HepG2 (cell line): ENCODE measurements around the gene DDX1. TPM values are rescaled to one million over a fixed set of nuclear protein-coding genes. Genes with fewer than 3 reads are reported as not detected.

Source experiments
- ATAC-seq: fragments of 200-7000 bp; cut with Tn5 transposase; 3 replicates; pipeline ENCODE4 v1.9.1; 2020; ENCODE audit warnings: mild to moderate bottlenecking, moderate library complexity
- BruUV-seq: library from RNA; stranded (reverse); fragments of 400-500 nt; replicated peaks from 2 replicates; lab custom pipeline; 2021; lab: Mats Ljungman, UMichigan
- CTCF ChIA-PET: fragments of 300-600 bp; formaldehyde crosslinking; extraction: SDS; loops from one replicate; lab custom pipeline; 2021; ENCODE audit warnings: low total read pairs, inconsistent platforms, low intra/inter-chr PET ratio; lab: Yijun Ruan, JAX
- POLR2A ChIA-PET: fragments of 350-600 bp; sonication (Branson Sonifier 250); formaldehyde crosslinking; loops from one replicate; lab custom pipeline; 2020; ENCODE audit warnings: antibody characterized with exemption, inconsistent platforms; lab: Yijun Ruan, JAX
- DNase-seq: peaks from one replicate; pipeline ENCODE4 v3.0.0-alpha.2; 2015; ENCODE audit warnings: low spot score
- FAIRE-seq: peaks from 3 replicates; lab custom pipeline; 2011; peaks lifted over from hg19 to GRCh38; lab: Jason Lieb, UNC
- H2AFZ ChIP-seq: one replicate; pipeline ENCODE4 v1.6.1; 2011; ENCODE audit warnings: low read length, inconsistent platforms
- H3K27ac ChIP-seq: fragments of 300-600 bp; 3 replicates; pipeline ENCODE4 v1.8.0; 2011; ENCODE audit warnings: mixed run types, mild to moderate bottlenecking, mixed read lengths, low read length, inconsistent platforms; ENCODE audit not compliant: insufficient read depth; ENCODE audit errors: extremely low read length
- H3K27me3 ChIP-seq, 2 experiments: fragments of 200-600 bp in 1 of 2; 2 replicates in 1 of 2; 3 replicates in 1 of 2; pipeline versions ENCODE4 v1.6.0 to v1.8.0; 2011; ENCODE audit warnings: low read length in 2 of 2, mild to moderate bottlenecking in 2 of 2, moderate library complexity in 2 of 2, inconsistent platforms in 1 of 2; ENCODE audit not compliant: insufficient read depth in 2 of 2, control insufficient read depth in 1 of 2
- H3K36me3 ChIP-seq, 2 experiments: fragments of 200-600 bp in 1 of 2; replicated peaks in 1 of 2; 2 replicates in 1 of 2; 3 replicates in 1 of 2; pipeline versions ENCODE4 v1.5.1 to v1.8.0; 2011; ENCODE audit warnings: low read length in 2 of 2, inconsistent platforms in 1 of 2; ENCODE audit not compliant: insufficient read depth in 2 of 2, control insufficient read depth in 1 of 2
- H3K4me1 ChIP-seq: 2 replicates; pipeline ENCODE4 v1.5.1; 2012; ENCODE audit warnings: low read length, inconsistent platforms; ENCODE audit not compliant: insufficient read depth
- H3K4me2 ChIP-seq: 2 replicates; pipeline ENCODE4 v1.6.0; 2011; ENCODE audit warnings: low read depth, low read length, inconsistent platforms
- H3K4me3 ChIP-seq, 3 experiments: fragments of 200-600 bp in 1 of 3; sonication (generic), shearing (Covaris generic) in 1 of 3; replicated peaks in 1 of 3; 2 replicates each; pipeline ENCODE4 v1.5.1; 2011 to 2016; ENCODE audit warnings: low read length in 3 of 3, inconsistent platforms in 2 of 3, low read depth in 2 of 3, mild to moderate bottlenecking in 2 of 3, control low read depth in 1 of 3, mixed read lengths in 1 of 3; ENCODE audit not compliant: insufficient read depth in 1 of 3
- H3K79me2 ChIP-seq: one replicate; pipeline ENCODE4 v1.6.1; 2011; ENCODE audit warnings: low read length, inconsistent platforms; ENCODE audit not compliant: insufficient read depth
- H3K9ac ChIP-seq: 2 replicates; pipeline ENCODE4 v1.6.0; 2011; ENCODE audit warnings: mild to moderate bottlenecking, low read depth, low read length, inconsistent platforms; ENCODE audit not compliant: insufficient read depth
- H3K9me3 ChIP-seq: 2 replicates; pipeline ENCODE4 v1.5.1; 2012; ENCODE audit warnings: mild to moderate bottlenecking, low read length
- H4K20me1 ChIP-seq: 2 replicates; pipeline ENCODE4 v1.6.0; 2011; ENCODE audit warnings: inconsistent platforms, mild to moderate bottlenecking, low read length, moderate library complexity; ENCODE audit not compliant: insufficient read depth
- AKAP8 ChIP-seq: sonication (generic); formaldehyde crosslinking; IDR thresholded peaks from 2 replicates; pipeline ENCODE4 v1.5.1; 2020; ENCODE audit warnings: mild to moderate bottlenecking, missing genetic modification reagents
- BHLHE40 ChIP-seq: IDR thresholded peaks from 2 replicates; pipeline ENCODE4 v1.6.1; 2011; ENCODE audit warnings: low read length, improper control_type of control experiment
- ELF1 ChIP-seq: sonication (generic); formaldehyde crosslinking; IDR thresholded peaks from 2 replicates; pipeline ENCODE4 v1.4.0; 2020; ENCODE audit warnings: missing genetic modification reagents
- FOSL1 ChIP-seq: sonication (generic); formaldehyde crosslinking; IDR thresholded peaks from 2 replicates; pipeline ENCODE4 v1.9.0; 2021; ENCODE audit warnings: missing genetic modification reagents, borderline replicate concordance
- FOXK2 ChIP-seq: fragments of 450-650 bp; IDR thresholded peaks from 2 replicates; pipeline ENCODE4 v1.6.1; 2016
- GPN1 ChIP-seq: sonication (generic); formaldehyde crosslinking; IDR thresholded peaks from 2 replicates; pipeline ENCODE4 v1.5.1; 2020; ENCODE audit warnings: missing genetic modification reagents, borderline replicate concordance
- HMG20A ChIP-seq: IDR thresholded peaks from 2 replicates; pipeline ENCODE4 v1.6.1; 2016; ENCODE audit warnings: borderline replicate concordance
- KAT7 ChIP-seq: IDR thresholded peaks from 2 replicates; pipeline ENCODE4 v1.6.1; 2018; ENCODE audit warnings: borderline replicate concordance, missing compliant biosample characterization
- MAFK ChIP-seq, 2 experiments: IDR thresholded peaks in 1 of 2; conservative IDR thresholded peaks in 1 of 2; 2 replicates each; pipeline ENCODE4 v1.6.1; 2011; ENCODE audit warnings: improper control_type of control experiment in 2 of 2, low read length in 2 of 2
- MIXL1 ChIP-seq: IDR thresholded peaks from 2 replicates; pipeline ENCODE4 v1.6.1; 2016
- MTA3 ChIP-seq: sonication (generic); formaldehyde crosslinking; IDR thresholded peaks from 2 replicates; pipeline ENCODE4 v1.4.0; 2020; ENCODE audit warnings: missing genetic modification reagents
- NCOA2 ChIP-seq: sonication (generic); formaldehyde crosslinking; IDR thresholded peaks from 2 replicates; pipeline ENCODE4 v1.8.0; 2022; ENCODE audit warnings: inconsistent platforms
- SIX1 ChIP-seq: sonication (generic); formaldehyde crosslinking; IDR thresholded peaks from 2 replicates; pipeline ENCODE4 v1.4.0; 2020; ENCODE audit warnings: missing genetic modification reagents, borderline replicate concordance
- SNRNP70 ChIP-seq: fragments of 200-400 bp; formaldehyde crosslinking; IDR thresholded peaks from 2 replicates; pipeline ENCODE4 v1.6.1; 2017; ENCODE audit warnings: mild to moderate bottlenecking, low read depth, low read length, moderate library complexity
- TBX3 ChIP-seq: fragments of 450-650 bp; IDR thresholded peaks from 2 replicates; pipeline ENCODE4 v1.6.1; 2017; ENCODE audit warnings: antibody characterized with exemption, mild to moderate bottlenecking, inconsistent platforms, borderline replicate concordance
- THAP7 ChIP-seq: sonication (generic); formaldehyde crosslinking; IDR thresholded peaks from 2 replicates; pipeline ENCODE4 v1.8.1; 2023; ENCODE audit warnings: mild to moderate bottlenecking, missing genetic modification reagents
- ZMYM3 ChIP-seq: sonication (generic); formaldehyde crosslinking; IDR thresholded peaks from 2 replicates; pipeline ENCODE4 v1.5.1; 2020; ENCODE audit warnings: mild to moderate bottlenecking, missing genetic modification reagents
- ZNF121 ChIP-seq: sonication (generic); formaldehyde crosslinking; IDR thresholded peaks from 2 replicates; pipeline ENCODE4 v1.5.0; 2020; ENCODE audit warnings: mild to moderate bottlenecking, missing genetic modification reagents
- ZNF207 ChIP-seq: fragments of 450-650 bp; IDR thresholded peaks from 2 replicates; pipeline ENCODE4 v1.6.1; 2016; ENCODE audit warnings: antibody characterized with exemption, borderline replicate concordance
- ZNF549 ChIP-seq: sonication (generic); formaldehyde crosslinking; IDR thresholded peaks from 2 replicates; pipeline ENCODE4 v1.5.0; 2020; ENCODE audit warnings: missing genetic modification reagents
- ZNF792 ChIP-seq: IDR thresholded peaks from 2 replicates; pipeline ENCODE4 v1.6.1; 2016
- WGBS: methylation state at CpG from one replicate; pipeline ENCODE4 v1.1.6; 2017; ENCODE audit warnings: low lambda C conversion rate; 5-methylcytosine and 5-hydroxymethylcytosine counted together
- in situ Hi-C: cut with HindIII; loops from 2 replicates; pipeline ENCODE4 v1.10.0; 2017; ENCODE audit warnings: low pct_unique_long_range_greater_than_20kb; ENCODE audit not compliant: extremely low pct_ligation_motif_present
- intact Hi-C: fragments of 100-400 bp; cut with micrococcal nuclease; formaldehyde crosslinking; loops from one replicate; pipeline ENCODE4 v1.10.0; 2022; ENCODE audit not compliant: unreplicated experiment
- polyA plus RNA-seq, 8 experiments: library from polyadenylated mRNA; depleted of rRNA in 3 of 8; stranded (reverse) in 7 of 8; unstranded in 1 of 8; fragments of >200 nt; fragmentation: Illumina TruSeq in 4 of 8; extraction: Trizol in 4 of 8; gene quantifications; 2 replicates each; pipeline versions ENCODE4 v1.2.1 to v1.2.3, GENCODE V29; 2011 to 2016; ENCODE audit warnings: low read depth in 4 of 8, missing spikeins in 1 of 8, mixed read lengths in 1 of 8; ENCODE audit not compliant: insufficient read depth in 1 of 8
- total RNA-seq, 5 experiments: library from RNA; depleted of rRNA; stranded (reverse); fragments of >200 nt; fragmentation: Illumina TruSeq; extraction: Trizol; gene quantifications; 2 replicates each; pipeline ENCODE4 v1.2.3, GENCODE V29; 2016; ENCODE audit warnings: low read depth in 1 of 5
- TF ChIP-seq, protein P1 (sequence below): sonication (generic); formaldehyde crosslinking; IDR thresholded peaks from 2 replicates; pipeline ENCODE4 v1.8.0; 2022; ENCODE audit warnings: mild to moderate bottlenecking, missing genetic modification reagents

Gene DDX1
- total and polyA plus RNA-seq, 2 of the 13 experiments (the other 11 are each of a cell fraction or from before 2014, with no cell fraction given): 81.6 to 130 TPM

- TF ChIP-seq GPN1 (CRISPR knock-in tag): no peak
- TF ChIP-seq ZMYM3 (CRISPR knock-in tag): no peak
- no peak for TF ChIP-seq BHLHE40
- no peak for TF ChIP-seq ZNF792 (CRISPR knock-in tag)
- TF ChIP-seq ELF1 (CRISPR knock-in tag): no peak
Observed at GRCh38 chr2:15627817-15628684, 36.4 kb downstream of the DDX1 start (continued).

- Histone ChIP-seq H3K79me2 (no peaks in the 10 kb centered on the region), H4K20me1 (no peaks in the 10 kb centered on the region), H3K27me3 (no peaks in the 10 kb centered on the region), H2AFZ (no peak overlapping the region), H3K4me2 (no peak overlapping the region), H3K9ac (no peak overlapping the region), H3K36me3 (peaks cover 20 to 95% of the 10 kb centered on the region in 2 experiments), H3K27ac (no peak overlapping the region), H3K4me1 (peaks cover 12% of the 10 kb centered on the region), H3K4me3 (no peak overlapping the region), H3K9me3 (no peaks in the 10 kb centered on the region)
- ATAC-seq (no peak), DNase-seq (no peak), FAIRE-seq (no peak)
- WGBS: 97% methylated on average over 5 of the region's 5 CpGs
- BruUV-seq: no TSS peak
- intact Hi-C loops: no loop called here
- in situ Hi-C loops: loop anchor here (25.0 kb wide), 1 partner anchor 108 kb away; no protein-coding TSS in a partner anchor
- ChIA-PET POLR2A (interaction anchor here (0.9 kb wide), 1 partner anchor 12 kb away, joined by 3 read pairs; no protein-coding TSS in a partner anchor), CTCF (no interaction called here)
- TF ChIP-seq MIXL1 (CRISPR knock-in tag) (no peak), THAP7 (CRISPR knock-in tag) (no peak), MAFK (conservative IDR thresholded peaks at IDR 0.05 in 1 of 2, IDR thresholded peaks at IDR 0.05 in 1 of 2; ENCODE audit: low read length in 2 of 2) (no peak), SIX1 (CRISPR knock-in tag) (peak; percentile 91; the same call in 1 of the 2 replicates), SNRNP70 (no peak), TBX3 (peak; percentile 46; the same call in 1 of the 2 replicates), MTA3 (CRISPR knock-in tag) (no peak), ZNF121 (CRISPR knock-in tag) (no peak), FOXK2 (no peak), HMG20A (CRISPR knock-in tag) (peak; percentile 62; the same call in 1 of the 2 replicates), ZNF207 (no peak), ZNF549 (CRISPR knock-in tag) (no peak), AKAP8 (CRISPR knock-in tag) (no peak), NCOA2 (CRISPR knock-in tag) (0 out of 2 replicates have a peak, but pooled peaks have one; percentile 27), FOSL1 (CRISPR knock-in tag) (no peak), KAT7 (CRISPR knock-in tag) (no peak)
- TF ChIP-seq, protein P1, sequence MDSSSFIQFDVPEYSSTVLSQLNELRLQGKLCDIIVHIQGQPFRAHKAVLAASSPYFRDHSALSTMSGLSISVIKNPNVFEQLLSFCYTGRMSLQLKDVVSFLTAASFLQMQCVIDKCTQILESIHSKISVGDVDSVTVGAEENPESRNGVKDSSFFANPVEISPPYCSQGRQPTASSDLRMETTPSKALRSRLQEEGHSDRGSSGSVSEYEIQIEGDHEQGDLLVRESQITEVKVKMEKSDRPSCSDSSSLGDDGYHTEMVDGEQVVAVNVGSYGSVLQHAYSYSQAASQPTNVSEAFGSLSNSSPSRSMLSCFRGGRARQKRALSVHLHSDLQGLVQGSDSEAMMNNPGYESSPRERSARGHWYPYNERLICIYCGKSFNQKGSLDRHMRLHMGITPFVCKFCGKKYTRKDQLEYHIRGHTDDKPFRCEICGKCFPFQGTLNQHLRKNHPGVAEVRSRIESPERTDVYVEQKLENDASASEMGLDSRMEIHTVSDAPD (CRISPR knock-in tag): no peak
Observed at GRCh38 chr2:15628899-15629855, 37.5 kb downstream of the DDX1 start.
